GM12873 (cell line): ENCODE results near the gene GPR137B.

Experiments used
- CTCF ChIP-seq: IDR thresholded peaks from 2 replicates; pipeline ENCODE4 v1.5.1; 2012; ENCODE audit warnings: low read depth, mild to moderate bottlenecking, moderate library complexity, low read length, control low read depth; ENCODE audit not compliant: insufficient read depth; ENCODE audit errors: missing control alignments

GPR137B gene

DNA sequence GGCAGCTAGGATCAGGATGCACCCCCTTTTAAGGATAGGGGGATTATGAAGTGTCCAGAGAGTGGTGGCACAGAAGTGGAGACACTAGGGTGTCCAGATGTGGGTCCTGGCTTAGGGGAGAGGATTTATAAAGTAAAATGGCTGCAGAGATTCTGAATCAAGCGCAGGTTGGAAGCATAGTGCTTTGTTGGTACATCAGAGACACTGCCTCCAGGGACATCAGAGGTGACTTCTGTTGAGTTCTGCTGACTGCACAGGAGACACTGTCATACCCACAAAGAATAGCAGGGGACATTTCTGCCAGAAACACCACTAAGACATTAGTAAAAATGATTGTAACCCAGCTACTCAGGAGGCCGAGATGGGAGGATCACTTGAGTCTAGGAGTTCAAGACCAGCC, 16.4 kb downstream of the GPR137B start:
- no peak for TF ChIP-seq CTCF

DNA sequence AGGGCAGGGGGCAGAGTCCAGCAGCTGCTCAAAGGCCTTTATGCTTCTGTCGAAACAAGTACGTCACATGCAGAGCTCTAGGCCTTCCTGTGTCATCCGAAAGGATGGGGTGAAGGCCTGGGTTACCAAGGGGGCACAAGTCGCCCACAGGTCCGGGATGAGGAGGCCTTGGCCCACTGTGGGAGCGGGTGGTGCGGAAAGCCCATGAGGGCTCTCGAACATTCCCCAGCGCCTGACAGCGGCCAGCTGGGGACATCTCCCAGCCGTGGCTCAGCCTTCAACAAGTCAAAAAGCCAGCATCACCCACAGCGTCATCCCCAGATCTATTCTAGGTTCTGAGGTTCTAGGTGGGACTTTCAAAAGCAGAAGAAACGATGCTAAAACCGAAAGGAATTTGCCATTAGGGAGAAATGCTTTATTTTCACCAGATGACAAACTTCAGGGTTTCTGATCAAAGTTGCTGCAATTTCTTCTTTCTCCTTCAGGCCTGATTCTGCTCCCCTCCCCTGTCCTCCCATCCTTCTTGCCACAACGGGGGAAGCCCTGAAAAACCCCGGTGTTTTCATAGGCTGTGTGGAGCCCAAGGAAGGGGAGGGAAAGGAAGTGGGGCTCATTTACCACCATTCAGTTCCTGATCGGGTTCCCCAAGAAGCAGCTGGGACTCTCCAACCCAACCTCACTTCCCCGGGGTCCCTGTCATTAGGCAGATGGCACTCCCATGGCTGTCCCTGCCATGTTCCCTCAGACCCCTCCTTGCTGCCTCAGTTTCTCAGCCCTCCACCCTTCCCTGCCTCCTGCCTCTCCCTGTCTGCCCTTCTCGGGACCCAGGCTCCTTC, 17.6 kb downstream of the GPR137B start:
- TF ChIP-seq CTCF, result no peak

DNA sequence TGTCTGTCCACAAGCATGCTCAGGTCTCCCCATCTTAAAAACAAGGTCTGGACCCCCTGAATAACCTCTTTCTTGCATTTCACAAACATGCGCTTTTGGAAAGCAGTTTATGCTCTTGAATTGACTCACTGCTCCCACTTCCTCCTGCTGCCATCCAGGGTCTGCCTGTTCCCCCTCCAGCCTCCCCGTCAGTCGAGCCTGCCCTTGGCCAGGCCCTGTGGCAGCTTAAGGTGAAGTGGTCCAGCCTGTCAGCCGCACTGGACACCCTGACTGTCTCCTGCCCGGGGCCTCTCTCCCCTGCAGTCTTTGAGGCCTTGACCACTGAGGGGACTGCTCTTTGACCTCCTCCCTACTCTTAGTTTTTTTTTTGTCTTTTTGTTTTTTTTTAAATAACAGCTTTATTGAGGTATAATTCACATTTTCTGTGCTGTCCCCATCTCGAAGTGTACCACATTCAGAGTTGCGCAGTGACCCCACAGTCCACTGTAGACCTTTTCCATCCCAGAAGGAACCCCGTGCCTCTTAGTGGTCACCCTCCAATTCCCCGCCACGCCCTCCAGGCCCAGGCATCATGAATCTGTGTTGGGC, 18.3 kb downstream of the GPR137B start:
- no peak for TF ChIP-seq CTCF

DNA sequence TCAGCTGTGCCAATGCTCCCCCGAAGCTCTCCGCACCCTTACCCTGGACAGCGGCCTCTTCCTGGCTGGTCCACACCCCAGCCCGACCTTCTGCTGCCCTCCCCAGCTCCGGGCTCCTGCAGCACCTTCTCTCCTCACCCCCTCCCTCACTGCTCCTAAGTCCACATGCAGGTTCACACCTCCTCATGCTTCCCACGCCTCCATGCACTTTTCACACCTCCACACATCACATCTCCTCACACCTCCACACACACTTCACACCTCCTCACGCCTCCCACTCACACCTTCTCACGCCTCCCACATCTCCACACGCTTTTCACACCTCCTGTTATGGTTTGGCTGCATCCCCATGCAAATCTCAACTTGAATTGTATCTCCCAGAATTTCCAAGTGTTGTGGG, 18.9 kb downstream of the GPR137B start:
- TF ChIP-seq CTCF, result no peak

DNA sequence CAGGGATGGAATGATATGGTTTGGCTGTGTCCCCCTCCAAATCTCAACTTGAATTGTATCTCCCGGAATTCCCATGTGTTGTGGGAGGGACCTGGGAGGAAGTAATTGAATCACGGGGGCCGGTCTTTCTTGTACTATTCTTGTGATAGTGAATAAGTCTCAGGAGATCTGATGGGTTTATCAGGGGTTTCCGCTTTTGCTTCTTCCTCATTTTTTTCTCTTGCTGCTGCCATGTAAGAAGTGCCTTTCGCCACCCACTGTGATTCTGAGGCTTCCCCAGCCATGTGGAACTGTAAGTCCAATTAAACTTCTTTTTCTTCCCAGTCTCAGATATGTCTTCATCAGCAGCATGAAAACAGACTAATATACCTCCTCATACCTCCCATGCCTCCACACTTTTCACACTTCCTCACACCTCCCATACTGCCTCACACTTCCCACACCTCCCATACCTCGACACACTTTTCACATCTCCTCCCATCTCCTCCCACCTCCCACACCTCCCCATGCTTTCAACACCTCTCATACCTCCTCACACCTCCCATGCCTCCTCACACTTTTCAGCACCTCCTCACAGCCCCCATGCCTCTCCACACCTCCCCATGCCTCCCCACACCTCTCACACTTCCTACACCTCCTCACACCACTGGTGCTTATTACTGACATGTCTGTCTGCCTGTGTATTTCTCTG, 21.3 kb downstream of the GPR137B start:
- no peak for TF ChIP-seq CTCF

GRCh38 chr1:236164273-236164672, 21.9 kb downstream of the GPR137B start:
- TF ChIP-seq CTCF, result no peak
